SK-N-SH (cell line): ENCODE measurements around the gene H2AZ2.

Source experiments
- CTCF ChIP-seq: fragments of 200-600 bp; sonication (generic); IDR thresholded peaks from 2 replicates; pipeline ENCODE4 v1.6.1; 2017; ENCODE audit warnings: antibody characterized with exemption, mild to moderate bottlenecking, moderate library complexity
- ELF1 ChIP-seq: IDR thresholded peaks from 2 replicates; pipeline ENCODE4 v1.4.0; 2012
- EP300 ChIP-seq, 2 experiments: IDR thresholded peaks; 2 replicates each; pipeline versions ENCODE4 v1.4.0 to v1.6.1; 2012; ENCODE audit warnings: borderline replicate concordance in 1 of 2, low read depth in 1 of 2, low read length in 1 of 2
- FOSL2 ChIP-seq: IDR thresholded peaks from 2 replicates; pipeline ENCODE4 v1.4.0; 2012; ENCODE audit warnings: low read depth, mild to moderate bottlenecking, moderate library complexity, borderline replicate concordance
- FOXM1 ChIP-seq: IDR thresholded peaks from 2 replicates; pipeline ENCODE4 v1.4.0; 2012; ENCODE audit warnings: low read depth, mild to moderate bottlenecking
- GABPA ChIP-seq: IDR thresholded peaks from 2 replicates; pipeline ENCODE4 v1.4.0; 2012; ENCODE audit warnings: low read depth, mild to moderate bottlenecking
- MXI1 ChIP-seq: IDR thresholded peaks from 2 replicates; pipeline ENCODE4 v1.6.1; 2012; ENCODE audit warnings: mild to moderate bottlenecking, low read depth, low read length, improper control_type of control experiment
- NFIC ChIP-seq: IDR thresholded peaks from 2 replicates; pipeline ENCODE4 v1.4.0; 2012; ENCODE audit warnings: borderline replicate concordance
- POLR2AphosphoS5 ChIP-seq: IDR thresholded peaks from 2 replicates; pipeline ENCODE4 v1.6.1; 2012; ENCODE audit warnings: low read depth, low read length
- SIN3A ChIP-seq: IDR thresholded peaks from 2 replicates; pipeline ENCODE4 v1.6.1; 2012; ENCODE audit warnings: low read depth, mild to moderate bottlenecking, low read length, moderate library complexity, borderline replicate concordance
- SMC3 ChIP-seq: IDR thresholded peaks from 2 replicates; pipeline ENCODE4 v1.6.1; 2012; ENCODE audit warnings: low read depth, low read length, improper control_type of control experiment
- TCF12 ChIP-seq: IDR thresholded peaks from 2 replicates; pipeline ENCODE4 v1.4.0; 2012
- USF2 ChIP-seq: fragments of 150-350 bp; IDR thresholded peaks from 2 replicates; pipeline ENCODE4 v1.6.1; 2017; ENCODE audit warnings: antibody characterized with exemption, low read length, low read depth, borderline replicate concordance

- TF ChIP-seq CTCF = no peak
- TF ChIP-seq SMC3 = no peak
- TF ChIP-seq SIN3A = no peak
- no peak for TF ChIP-seq EP300 (IDR thresholded peaks at IDR 0.05; ENCODE audit: borderline replicate concordance in 1 of 2, low read depth in 1 of 2, low read length in 1 of 2)
- TF ChIP-seq FOSL2 = no peak
- TF ChIP-seq MXI1 = no peak
- TF ChIP-seq NFIC = no peak
- TF ChIP-seq POLR2AphosphoS5 = no peak
- no peak for TF ChIP-seq FOXM1
- TF ChIP-seq TCF12 = no peak
- TF ChIP-seq GABPA = no peak
- TF ChIP-seq USF2 = no peak
- no peak for TF ChIP-seq ELF1
These were observed 43.5 kb upstream of the H2AZ2 start for GRCh38 chr7:44891372-44891771.
